GDM1 (cell line): ENCODE measurements around the gene EPB41L5.
"Not testable (repeated sequence)": the region's sequence is repeated elsewhere in the genome, so short reads cannot be mapped to it uniquely, and the experiment has no call there.

Experiments used
- DNase-seq: peaks from one replicate; lab custom pipeline; 2025; lab: John Stamatoyannopoulos, UW

Gene EPB41L5

GRCh38 chr2:120199817-120200459 lies 187.1 kb downstream of the EPB41L5 start:
- DNase-seq: not testable (repeated sequence)

- no peak for DNase-seq
Measured at GRCh38 chr2:120203251-120204021, 190.6 kb downstream of the EPB41L5 start.

- no peak for DNase-seq
Measured at GRCh38 chr2:120204022-120204405, 191.1 kb downstream of the EPB41L5 start.

GRCh38 chr2:120204417-120204816 lies 191.5 kb downstream of the EPB41L5 start:
- DNase-seq: no peak

GRCh38 chr2:120204945-120205670 lies 192.2 kb downstream of the EPB41L5 start:
- no peak for DNase-seq

GRCh38 chr2:120206022-120206581 lies 193.2 kb downstream of the EPB41L5 start:
- DNase-seq: no peak

- no peak for DNase-seq
Measured at GRCh38 chr2:120208381-120209353, 195.8 kb downstream of the EPB41L5 start.

- no peak for DNase-seq
Measured at GRCh38 chr2:120209427-120210269, 196.8 kb downstream of the EPB41L5 start.

- DNase-seq: no peak
Measured at GRCh38 chr2:120210270-120210693, 197.4 kb downstream of the EPB41L5 start.

GRCh38 chr2:120218181-120218580 lies 205.3 kb downstream of the EPB41L5 start:
- no peak for DNase-seq

- no peak for DNase-seq
Measured at GRCh38 chr2:120219291-120219690, 206.4 kb downstream of the EPB41L5 start.

GRCh38 chr2:120219766-120220165 lies 206.9 kb downstream of the EPB41L5 start:
- no peak for DNase-seq

GRCh38 chr2:120220756-120221155 lies 207.9 kb downstream of the EPB41L5 start:
- no peak for DNase-seq

GRCh38 chr2:120221616-120222015 lies 208.7 kb downstream of the EPB41L5 start:
- no peak for DNase-seq

- DNase-seq: no peak
Measured at GRCh38 chr2:120222186-120223033, 209.5 kb downstream of the EPB41L5 start.

- DNase-seq: peak; percentile 30
Measured at GRCh38 chr2:120223034-120223912, 210.4 kb downstream of the EPB41L5 start, which contains the start of gene TMEM185B. TMEM185B (minus strand) TSS chr2:120223400; CDS start chr2:120222976, 424 bp downstream.

- no peak for DNase-seq
Measured at GRCh38 chr2:120224256-120224655, 211.4 kb downstream of the EPB41L5 start.
